PFSK-1 (cell line): Measurements from ENCODE around the gene TSPAN3.

Source experiments
- FOXP2 ChIP-seq: optimal IDR thresholded peaks from 2 replicates; pipeline ENCODE3; 2011; ENCODE audit warnings: borderline replicate concordance, control low read depth, inconsistent platforms; ENCODE audit not compliant: insufficient read depth; ENCODE audit errors: extremely low read length, extremely low read depth
- POLR2AphosphoS5 ChIP-seq: IDR thresholded peaks from 2 replicates; pipeline ENCODE4 v1.6.1; 2012; ENCODE audit warnings: low read depth, mild to moderate bottlenecking, control low read depth, low read length, moderate library complexity
- REST ChIP-seq, 2 experiments: IDR thresholded peaks; 2 replicates each; pipeline versions ENCODE4 v1.6.1 to v1.8.0; 2011 to 2012; ENCODE audit warnings: low read depth in 2 of 2, low read length in 2 of 2, control low read depth in 1 of 2, inconsistent platforms in 1 of 2, mild to moderate bottlenecking in 1 of 2, moderate library complexity in 1 of 2; ENCODE audit not compliant: insufficient read depth in 1 of 2
- SIN3A ChIP-seq: IDR thresholded peaks from 2 replicates; pipeline ENCODE4 v1.6.1; 2012; ENCODE audit warnings: mild to moderate bottlenecking, low read length, moderate library complexity, borderline replicate concordance; ENCODE audit not compliant: insufficient read depth
- TAF1 ChIP-seq: IDR thresholded peaks from 2 replicates; pipeline ENCODE4 v1.6.1; 2012; ENCODE audit warnings: low read length, control low read depth, borderline replicate concordance; ENCODE audit not compliant: insufficient read depth

The TSPAN3 gene

GRCh38 chr15:77016321-77016695 lies 54.6 kb downstream of the TSPAN3 start:
- TF ChIP-seq POLR2AphosphoS5, result no peak
- no peak for TF ChIP-seq TAF1
- TF ChIP-seq SIN3A, result no peak
- TF ChIP-seq FOXP2, result no peak
- no peak for TF ChIP-seq REST (IDR thresholded peaks at IDR 0.05; ENCODE audit: insufficient read depth in 1 of 2, low read depth in 2 of 2, low read length in 2 of 2)

GRCh38 chr15:77015646-77016320 lies 55.1 kb downstream of the TSPAN3 start:
- TF ChIP-seq POLR2AphosphoS5 (no peak), SIN3A (no peak), TAF1 (no peak), FOXP2 (no peak), REST (IDR thresholded peaks at IDR 0.05; ENCODE audit: insufficient read depth in 1 of 2, low read depth in 2 of 2, low read length in 2 of 2) (no peak)

GRCh38 chr15:77014132-77015081 lies 56.5 kb downstream of the TSPAN3 start:
- TF ChIP-seq FOXP2, result no peak
- TF ChIP-seq POLR2AphosphoS5, result no peak
- no peak for TF ChIP-seq TAF1
- TF ChIP-seq REST (IDR thresholded peaks at IDR 0.05; ENCODE audit: insufficient read depth in 1 of 2, low read depth in 2 of 2, low read length in 2 of 2), result no peak
- no peak for TF ChIP-seq SIN3A

GRCh38 chr15:77013776-77014131 lies 57.2 kb downstream of the TSPAN3 start:
- no peak for TF ChIP-seq REST (IDR thresholded peaks at IDR 0.05; ENCODE audit: insufficient read depth in 1 of 2, low read depth in 2 of 2, low read length in 2 of 2)
- TF ChIP-seq FOXP2, result no peak
- no peak for TF ChIP-seq SIN3A
- TF ChIP-seq POLR2AphosphoS5, result no peak
- TF ChIP-seq TAF1, result no peak
